ENCODE results near the gene NEAT1.

Gene NEAT1

GRCh38 chr11:65390099-65390941 is 32.3 kb upstream of the NEAT1 start:
- DNase-seq: no peak

GRCh38 chr11:65390996-65391395 is 31.6 kb upstream of the NEAT1 start:
- no peak for DNase-seq

- no peak for DNase-seq
Measured at GRCh38 chr11:65392186-65392829, 30.3 kb upstream of the NEAT1 start.

GRCh38 chr11:65392899-65393298 is 29.7 kb upstream of the NEAT1 start:
- DNase-seq: no peak

- DNase-seq: no peak
Measured at GRCh38 chr11:65393513-65394079, 29.0 kb upstream of the NEAT1 start.

- DNase-seq: no peak
Measured at GRCh38 chr11:65394125-65394536, 28.5 kb upstream of the NEAT1 start.

GRCh38 chr11:65395961-65396530 is 26.6 kb upstream of the NEAT1 start:
- DNase-seq: no peak

GRCh38 chr11:65396769-65397745 is 25.5 kb upstream of the NEAT1 start:
- DNase-seq: no peak

GRCh38 chr11:65398362-65398910 is 24.2 kb upstream of the NEAT1 start:
- DNase-seq: no peak

GRCh38 chr11:65399249-65399648 is 23.3 kb upstream of the NEAT1 start:
- DNase-seq: no peak

- DNase-seq: no peak
Measured at GRCh38 chr11:65399845-65400244, 22.8 kb upstream of the NEAT1 start.

- DNase-seq: no peak
Measured at GRCh38 chr11:65400307-65401072, 22.1 kb upstream of the NEAT1 start.

- no peak for DNase-seq
Measured at GRCh38 chr11:65401073-65401802, 21.4 kb upstream of the NEAT1 start.

GRCh38 chr11:65401803-65402248 is 20.8 kb upstream of the NEAT1 start:
- DNase-seq: no peak

- no peak for DNase-seq
Measured at GRCh38 chr11:65402790-65403189, 19.8 kb upstream of the NEAT1 start.

GRCh38 chr11:65403607-65404121 is 18.9 kb upstream of the NEAT1 start:
- DNase-seq: no peak

- DNase-seq: no peak
Measured at GRCh38 chr11:65404210-65404609, 18.4 kb upstream of the NEAT1 start.

GRCh38 chr11:65404638-65405339 is 17.8 kb upstream of the NEAT1 start:
- no peak for DNase-seq

GRCh38 chr11:65410936-65411680 is 11.5 kb upstream of the NEAT1 start:
- no peak for DNase-seq
